HL-60 (cell line): Measurements from ENCODE around the gene CES5A.

Experiments used
- DNase-seq, 2 experiments: peaks; one replicate each; pipeline ENCODE4 v3.0.0-alpha.2; 2010 to 2020; ENCODE audit warnings: low read depth in 1 of 2, low spot score in 1 of 2
- H3K27ac ChIP-seq: fragments of 250-450 bp; sonication (Bioruptor Pico); replicated peaks from 2 replicates; pipeline ENCODE4 v1.5.1; 2020; ENCODE audit warnings: mild to moderate bottlenecking, moderate library complexity
- H3K27me3 ChIP-seq: fragments of 250-450 bp; sonication (Bioruptor Pico); 2 replicates; pipeline ENCODE4 v1.5.1; 2021; ENCODE audit warnings: mild to moderate bottlenecking, moderate library complexity; ENCODE audit not compliant: insufficient read depth, poor library complexity, severe bottlenecking
- H3K4me3 ChIP-seq: replicated peaks from 2 replicates; pipeline ENCODE4 v1.5.1; 2011; ENCODE audit warnings: mild to moderate bottlenecking, control low read depth, low read length; ENCODE audit not compliant: insufficient read depth
- GABPA ChIP-seq: IDR thresholded peaks from 2 replicates; pipeline ENCODE4 v1.6.1; 2012; ENCODE audit warnings: low read depth
- POLR2AphosphoS5 ChIP-seq: IDR thresholded peaks from 2 replicates; pipeline ENCODE4 v1.6.1; 2012; ENCODE audit warnings: low read depth
- SPI1 ChIP-seq: IDR thresholded peaks from 2 replicates; pipeline ENCODE4 v1.6.1; 2012; ENCODE audit warnings: low read depth, mild to moderate bottlenecking, borderline replicate concordance
- TF ChIP-seq, protein P1 (sequence below): IDR thresholded peaks from one replicate; pipeline ENCODE4 v1.5.1; 2011; ENCODE audit warnings: low read length, control low read depth, inconsistent platforms; ENCODE audit not compliant: insufficient read depth
- TF ChIP-seq, protein P2 (sequence below): IDR thresholded peaks from 2 replicates; pipeline ENCODE4 v1.6.1; 2012; ENCODE audit warnings: low read depth; ENCODE audit not compliant: insufficient replicate concordance

Gene CES5A

GRCh38 chr16:55846598-55847346 is 28.4 kb downstream of the CES5A start:
- Histone ChIP-seq H3K4me3 (no peak overlapping the region), H3K27me3 (peaks cover 5% of the 10 kb centered on the region), H3K27ac (no peak overlapping the region)
- no peak for DNase-seq
- TF ChIP-seq, protein P1, sequence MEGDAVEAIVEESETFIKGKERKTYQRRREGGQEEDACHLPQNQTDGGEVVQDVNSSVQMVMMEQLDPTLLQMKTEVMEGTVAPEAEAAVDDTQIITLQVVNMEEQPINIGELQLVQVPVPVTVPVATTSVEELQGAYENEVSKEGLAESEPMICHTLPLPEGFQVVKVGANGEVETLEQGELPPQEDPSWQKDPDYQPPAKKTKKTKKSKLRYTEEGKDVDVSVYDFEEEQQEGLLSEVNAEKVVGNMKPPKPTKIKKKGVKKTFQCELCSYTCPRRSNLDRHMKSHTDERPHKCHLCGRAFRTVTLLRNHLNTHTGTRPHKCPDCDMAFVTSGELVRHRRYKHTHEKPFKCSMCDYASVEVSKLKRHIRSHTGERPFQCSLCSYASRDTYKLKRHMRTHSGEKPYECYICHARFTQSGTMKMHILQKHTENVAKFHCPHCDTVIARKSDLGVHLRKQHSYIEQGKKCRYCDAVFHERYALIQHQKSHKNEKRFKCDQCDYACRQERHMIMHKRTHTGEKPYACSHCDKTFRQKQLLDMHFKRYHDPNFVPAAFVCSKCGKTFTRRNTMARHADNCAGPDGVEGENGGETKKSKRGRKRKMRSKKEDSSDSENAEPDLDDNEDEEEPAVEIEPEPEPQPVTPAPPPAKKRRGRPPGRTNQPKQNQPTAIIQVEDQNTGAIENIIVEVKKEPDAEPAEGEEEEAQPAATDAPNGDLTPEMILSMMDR = no peak
- TF ChIP-seq POLR2AphosphoS5 (no peak), SPI1 (no peak), GABPA (no peak)
- TF ChIP-seq, protein P2, sequence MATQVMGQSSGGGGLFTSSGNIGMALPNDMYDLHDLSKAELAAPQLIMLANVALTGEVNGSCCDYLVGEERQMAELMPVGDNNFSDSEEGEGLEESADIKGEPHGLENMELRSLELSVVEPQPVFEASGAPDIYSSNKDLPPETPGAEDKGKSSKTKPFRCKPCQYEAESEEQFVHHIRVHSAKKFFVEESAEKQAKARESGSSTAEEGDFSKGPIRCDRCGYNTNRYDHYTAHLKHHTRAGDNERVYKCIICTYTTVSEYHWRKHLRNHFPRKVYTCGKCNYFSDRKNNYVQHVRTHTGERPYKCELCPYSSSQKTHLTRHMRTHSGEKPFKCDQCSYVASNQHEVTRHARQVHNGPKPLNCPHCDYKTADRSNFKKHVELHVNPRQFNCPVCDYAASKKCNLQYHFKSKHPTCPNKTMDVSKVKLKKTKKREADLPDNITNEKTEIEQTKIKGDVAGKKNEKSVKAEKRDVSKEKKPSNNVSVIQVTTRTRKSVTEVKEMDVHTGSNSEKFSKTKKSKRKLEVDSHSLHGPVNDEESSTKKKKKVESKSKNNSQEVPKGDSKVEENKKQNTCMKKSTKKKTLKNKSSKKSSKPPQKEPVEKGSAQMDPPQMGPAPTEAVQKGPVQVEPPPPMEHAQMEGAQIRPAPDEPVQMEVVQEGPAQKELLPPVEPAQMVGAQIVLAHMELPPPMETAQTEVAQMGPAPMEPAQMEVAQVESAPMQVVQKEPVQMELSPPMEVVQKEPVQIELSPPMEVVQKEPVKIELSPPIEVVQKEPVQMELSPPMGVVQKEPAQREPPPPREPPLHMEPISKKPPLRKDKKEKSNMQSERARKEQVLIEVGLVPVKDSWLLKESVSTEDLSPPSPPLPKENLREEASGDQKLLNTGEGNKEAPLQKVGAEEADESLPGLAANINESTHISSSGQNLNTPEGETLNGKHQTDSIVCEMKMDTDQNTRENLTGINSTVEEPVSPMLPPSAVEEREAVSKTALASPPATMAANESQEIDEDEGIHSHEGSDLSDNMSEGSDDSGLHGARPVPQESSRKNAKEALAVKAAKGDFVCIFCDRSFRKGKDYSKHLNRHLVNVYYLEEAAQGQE = no peak

- H3K27me3 ChIP-seq = peaks cover 3% of the 10 kb centered on the region
- DNase-seq = no peak
- H3K4me3 ChIP-seq = no peak overlapping the region
- no peak overlapping the region for H3K27ac ChIP-seq
- TF ChIP-seq, protein P1 = no peak
- TF ChIP-seq POLR2AphosphoS5 (no peak), SPI1 (no peak), GABPA (no peak)
Observed at GRCh38 chr16:55843105-55843395, 32.1 kb downstream of the CES5A start.

DNA sequence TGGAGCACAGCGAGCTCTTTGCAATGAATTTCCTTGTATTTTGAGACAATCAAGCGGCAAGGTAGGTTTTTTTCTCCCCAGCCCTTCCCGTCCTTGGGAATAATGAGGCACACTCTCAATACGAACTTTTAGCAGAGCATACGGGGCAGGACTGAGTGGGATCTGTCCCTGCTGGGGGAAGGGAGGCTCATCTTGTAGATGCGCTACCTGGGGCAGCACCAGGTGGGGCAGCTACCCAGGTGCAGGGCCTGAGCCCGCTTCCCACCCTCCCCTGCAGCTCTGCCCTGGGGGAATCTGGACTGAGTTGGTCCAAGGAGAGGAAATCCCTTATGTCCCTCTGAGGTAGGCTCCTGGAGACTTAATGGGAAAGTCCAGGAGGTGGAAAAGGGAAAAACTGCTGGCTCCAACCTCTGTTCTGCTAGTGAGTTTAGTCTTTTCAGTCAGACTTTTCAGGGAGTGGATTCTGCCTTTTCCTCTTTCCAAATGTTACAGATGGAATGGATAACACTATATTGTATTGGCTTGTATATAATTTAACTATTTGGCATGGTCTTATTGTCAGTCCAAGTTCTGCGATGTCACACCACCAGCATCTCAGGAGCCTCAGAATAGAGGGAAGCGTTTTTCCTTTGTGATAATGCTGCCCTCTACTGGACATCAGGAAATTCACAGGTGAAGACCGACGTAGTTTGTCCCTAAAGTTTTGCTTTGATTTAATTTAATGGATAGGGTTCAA is 32.6 kb downstream of the CES5A start:
- Histone ChIP-seq H3K4me3 (no peak overlapping the region), H3K27ac (no peak overlapping the region), H3K27me3 (peaks cover 3% of the 10 kb centered on the region)
- TF ChIP-seq POLR2AphosphoS5 = no peak
- TF ChIP-seq, protein P1 = peak; percentile 43
- DNase-seq = peak in 1 of 2 experiments; percentile 52

GRCh38 chr16:55839115-55839514 is 36.1 kb downstream of the CES5A start:
- no peaks in the 10 kb centered on the region for H3K27me3 ChIP-seq
- H3K27ac ChIP-seq = no peak overlapping the region
- peak; percentile 69 to 86 for DNase-seq
- H3K4me3 ChIP-seq = no peak overlapping the region
- peak; percentile 19; the same call in 1 of the 2 replicates for TF ChIP-seq SPI1
- no peak for TF ChIP-seq GABPA
- peak; percentile 61; the same call in 1 of the 2 replicates for TF ChIP-seq POLR2AphosphoS5

- peak; percentile 68 to 78 for DNase-seq
- TF ChIP-seq, protein P2 = no peak
- no peak for TF ChIP-seq GABPA
- no peak for TF ChIP-seq SPI1
- TF ChIP-seq POLR2AphosphoS5 = no peak
- TF ChIP-seq, protein P1 = no peak
- H3K4me3 ChIP-seq = no peak overlapping the region
- H3K27ac ChIP-seq = peak overlapping the region; percentile 30; the same call in 1 of the 2 replicates
- no peaks in the 10 kb centered on the region for H3K27me3 ChIP-seq
Observed at GRCh38 chr16:55836158-55836611, 39.0 kb downstream of the CES5A start.
